K562 (cell line): ENCODE results near the gene GLDN. TPM values are rescaled to one million over a fixed set of nuclear protein-coding genes. Genes with fewer than 3 reads are reported as not detected.

Source experiments
- ATAC-seq: fragments of 200-7000 bp; cut with Tn5 transposase; 3 replicates; pipeline ENCODE4 v1.9.1; 2020; ENCODE audit warnings: moderate library complexity
- BruUV-seq: library from RNA; stranded (reverse); fragments of 400-500 nt; replicated peaks from 2 replicates; lab custom pipeline; 2021; lab: Mats Ljungman, UMichigan
- CTCF ChIA-PET: fragments of 300-600 bp; formaldehyde crosslinking; extraction: SDS; loops from one replicate; lab custom pipeline; 2021; ENCODE audit warnings: low intra/inter-chr PET ratio; lab: Yijun Ruan, JAX
- POLR2A ChIA-PET: fragments of 300-600, 350-650 bp; sonication (Branson Sonifier 250); formaldehyde crosslinking; extraction: SDS; loops from one replicate; lab custom pipeline; 2021; ENCODE audit warnings: antibody characterized with exemption, inconsistent platforms; lab: Yijun Ruan, JAX
- DNase-seq, 4 experiments: peaks; one replicate each; pipeline versions ENCODE4 v3.0.0 to v3.0.0-alpha.2; 2011 to 2018; ENCODE audit warnings: low spot score in 3 of 4, mixed read lengths in 3 of 4; ENCODE audit errors: extremely low read depth in 1 of 4
- FAIRE-seq: peaks from 2 replicates; lab custom pipeline; 2011; peaks lifted over from hg19 to GRCh38; lab: Jason Lieb, UNC
- H2AFZ ChIP-seq: 2 replicates; pipeline ENCODE4 v1.6.0; 2011; ENCODE audit warnings: low read depth, low read length, control low read depth, inconsistent platforms
- H3K27ac ChIP-seq: fragments of 200-600 bp; 3 replicates; pipeline ENCODE4 v1.8.0; 2011; ENCODE audit warnings: low read depth, mild to moderate bottlenecking, control low read depth, inconsistent platforms, low read length, moderate library complexity, mixed read lengths; ENCODE audit errors: extremely low read depth
- H3K27me3 ChIP-seq, 2 experiments: fragments of 300-600 bp in 1 of 2; 2 replicates in 1 of 2; 3 replicates in 1 of 2; pipeline versions ENCODE4 v1.6.0 to v1.8.0; 2011; ENCODE audit warnings: inconsistent platforms in 2 of 2, low read length in 2 of 2, mild to moderate bottlenecking in 1 of 2, mixed read lengths in 1 of 2, moderate library complexity in 1 of 2; ENCODE audit not compliant: control insufficient read depth in 2 of 2, insufficient read depth in 2 of 2
- H3K36me3 ChIP-seq: fragments of 300-600 bp; 3 replicates; pipeline ENCODE4 v1.8.0; 2011; ENCODE audit warnings: mild to moderate bottlenecking, low read length, inconsistent platforms; ENCODE audit not compliant: control insufficient read depth, insufficient read depth
- H3K4me1 ChIP-seq, 2 experiments: fragments of 200-600 bp in 1 of 2; replicated peaks in 1 of 2; 2 replicates in 1 of 2; 3 replicates in 1 of 2; pipeline versions ENCODE4 v1.5.1 to v1.8.0; 2011; ENCODE audit warnings: inconsistent platforms in 2 of 2, low read length in 2 of 2, mild to moderate bottlenecking in 1 of 2, mixed read lengths in 1 of 2, moderate library complexity in 1 of 2; ENCODE audit not compliant: control insufficient read depth in 2 of 2, insufficient read depth in 2 of 2
- H3K4me2 ChIP-seq: 2 replicates; pipeline ENCODE4 v1.6.1; 2011; ENCODE audit warnings: low read length, control low read depth, inconsistent platforms, mixed read lengths; ENCODE audit not compliant: insufficient read depth
- H3K4me3 ChIP-seq: fragments of 200-600 bp; sonication (generic), shearing (Covaris generic); 2 replicates; pipeline ENCODE4 v1.5.1; 2016; ENCODE audit warnings: control low read depth, inconsistent platforms
- H3K79me2 ChIP-seq: fragments of 200-600 bp; 3 replicates; pipeline ENCODE4 v1.8.0; 2011; ENCODE audit warnings: low read length, inconsistent platforms; ENCODE audit not compliant: control insufficient read depth, insufficient read depth
- H3K9ac ChIP-seq, 2 experiments: 2 replicates each; pipeline versions ENCODE4 v1.6.0 to v1.6.1; 2011; ENCODE audit warnings: low read depth in 2 of 2, low read length in 2 of 2, control low read depth in 1 of 2, inconsistent platforms in 1 of 2, mild to moderate bottlenecking in 1 of 2, mixed read lengths in 1 of 2; ENCODE audit not compliant: insufficient read depth in 1 of 2
- H3K9me1 ChIP-seq: one replicate; pipeline ENCODE4 v1.6.0; 2011; ENCODE audit warnings: inconsistent platforms, mild to moderate bottlenecking, low read length, moderate library complexity; ENCODE audit not compliant: control insufficient read depth, insufficient read depth
- H3K9me3 ChIP-seq: replicated peaks from 2 replicates; pipeline ENCODE4 v1.5.1; 2011; ENCODE audit warnings: low read depth, low read length, inconsistent platforms; ENCODE audit not compliant: control insufficient read depth, insufficient read depth
- H4K20me1 ChIP-seq: replicated peaks from 2 replicates; pipeline ENCODE4 v1.6.1; 2011; ENCODE audit warnings: low read length, inconsistent platforms, mixed read lengths; ENCODE audit not compliant: control insufficient read depth, insufficient read depth
- ARID2 ChIP-seq: fragments of 450-650 bp; IDR thresholded peaks from 2 replicates; pipeline ENCODE4 v1.6.1; 2017; ENCODE audit warnings: antibody characterized with exemption, mild to moderate bottlenecking
- NR1H2 ChIP-seq: sonication (generic); formaldehyde crosslinking; IDR thresholded peaks from 2 replicates; pipeline ENCODE4 v1.4.0; 2020; ENCODE audit warnings: mild to moderate bottlenecking, missing genetic modification reagents
- PML ChIP-seq: IDR thresholded peaks from 2 replicates; pipeline ENCODE4 v1.6.1; 2012; ENCODE audit warnings: low read length, inconsistent platforms
- ZNF24 ChIP-seq: fragments of 450-650 bp; IDR thresholded peaks from 2 replicates; pipeline ENCODE4 v1.6.1; 2016
- ZNF263 ChIP-seq: sonication (generic); formaldehyde crosslinking; IDR thresholded peaks from 2 replicates; pipeline ENCODE4 v1.8.0; 2022; ENCODE audit warnings: mild to moderate bottlenecking, missing genetic modification reagents, borderline replicate concordance
- WGBS: fragments of 100-300 bp; shearing (Covaris generic); methylation state at CpG from one replicate; pipeline ENCODE4 v1.1.6; 2016; ENCODE audit warnings: low coverage, mixed read lengths; ENCODE audit not compliant: insufficient coverage; ENCODE audit errors: missing lambda C conversion rate; 5-methylcytosine and 5-hydroxymethylcytosine counted together
- in situ Hi-C: fragments of 300-500 bp; cut with MboI; formaldehyde crosslinking; loops from 4 replicates; pipeline ENCODE4 v1.15.0; 2018; ENCODE audit warnings: inconsistent platforms, mixed read lengths
- intact Hi-C: fragments of 100-400 bp; cut with micrococcal nuclease; formaldehyde crosslinking; loops from 2 replicates; pipeline ENCODE4 v1.14.2; 2022
- polyA plus RNA-seq, 8 experiments: library from polyadenylated mRNA; depleted of rRNA in 4 of 8; stranded (reverse) in 5 of 8; unstranded in 3 of 8; fragments of >200 nt; fragmentation: Nextera tagmentation in 2 of 8; fragmentation: Illumina TruSeq in 1 of 8; extraction: Ambion mirVana in 2 of 8; extraction: Trizol in 1 of 8; gene quantifications; 2 replicates each; pipeline versions ENCODE4 v1.2.1 to v1.2.3, GENCODE V29; 2011 to 2014; ENCODE audit warnings: inconsistent platforms in 1 of 8, missing spikeins in 1 of 8
- total RNA-seq, 7 experiments: library from RNA; depleted of rRNA in 6 of 7; stranded (reverse); fragments of >200 nt in 6 of 7; fragmentation: Illumina TruSeq in 2 of 7; extraction: Trizol in 2 of 7; gene quantifications; 2 replicates each; pipeline versions ENCODE4 v1.2.1 to v1.2.3, GENCODE V29; 2011 to 2021; ENCODE audit warnings: low replicate concordance in 1 of 7

Gene GLDN
- total and polyA plus RNA-seq, 9 of the 15 experiments (the other 6 are each of a cell fraction or from before 2014, with no cell fraction given), result 0.05 to 0.33 (median 0.18) TPM

DNA sequence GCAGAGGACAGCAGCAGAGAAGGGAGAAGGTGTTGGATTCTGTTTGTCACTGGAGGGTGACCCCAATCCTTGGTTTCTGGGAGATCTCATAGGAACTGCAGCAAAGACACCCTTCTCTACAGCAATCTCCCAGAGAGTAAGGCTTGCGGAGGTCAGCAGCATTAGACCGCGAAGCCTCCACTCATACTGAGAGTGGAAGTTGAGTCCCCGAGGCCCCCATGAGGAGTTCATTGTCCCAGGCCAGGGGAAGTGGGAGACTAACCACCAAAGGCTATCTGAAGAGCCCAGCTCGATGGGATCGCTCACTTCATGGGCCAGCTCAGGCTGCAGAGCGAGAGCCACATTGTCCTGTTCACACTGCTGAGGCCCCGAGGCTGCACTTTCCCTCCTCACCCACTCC, 44.6 kb downstream of the GLDN start (continued):
- no peak for TF ChIP-seq ARID2
- no peak for TF ChIP-seq PML
- TF ChIP-seq, all 486 proteins: peak for 0

DNA sequence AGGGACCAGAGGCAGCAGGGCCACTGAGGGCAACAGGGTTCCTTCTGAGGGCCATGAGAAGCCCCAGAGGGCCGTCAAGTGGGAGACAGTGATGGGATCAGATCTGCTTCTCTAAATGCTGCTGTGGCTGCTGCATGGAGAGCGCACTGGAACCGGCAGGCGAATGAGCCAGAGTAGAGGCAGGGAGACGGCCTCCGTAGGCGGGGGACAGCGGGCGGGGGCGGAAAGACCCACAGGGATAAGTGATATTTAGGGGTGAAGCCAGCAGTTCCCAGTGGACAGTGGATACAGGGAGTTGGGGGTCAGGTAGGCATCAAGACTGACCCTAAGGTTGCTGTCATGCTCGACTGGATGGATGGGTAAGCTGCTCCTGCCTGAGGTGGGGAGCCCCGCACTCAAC, 45.0 kb downstream of the GLDN start:
- ATAC-seq, result no peak
- Histone ChIP-seq H3K27ac (no peak overlapping the region), H3K4me2 (no peak overlapping the region), H3K4me1 (no peaks in the 10 kb centered on the region; a peak in 1 of 5 replicates), H3K4me3 (no peak overlapping the region), H3K9me3 (no peaks in the 10 kb centered on the region), H3K9ac (no peak overlapping the region), H3K9me1 (no peaks in the 10 kb centered on the region), H3K27me3 (peaks cover 16 to 44% of the 10 kb centered on the region in 2 experiments; a peak in 4 of 5 replicates), H3K79me2 (no peaks in the 10 kb centered on the region), H4K20me1 (no peaks in the 10 kb centered on the region), H2AFZ (no peak overlapping the region), H3K36me3 (no peaks in the 10 kb centered on the region)
- ChIA-PET POLR2A (interaction anchor here (0.6 kb wide), 1 partner anchor 831 kb away, joined by 3 read pairs; no protein-coding TSS in a partner anchor), CTCF (no interaction called here)
- DNase-seq, result no peak
- no peak for FAIRE-seq
- in situ Hi-C loops (loop anchor here (5.0 kb wide), 1 partner anchor 224 kb away; no protein-coding TSS in a partner anchor), intact Hi-C loops (no loop called here)
- no TSS peak for BruUV-seq
- TF ChIP-seq NR1H2 (CRISPR knock-in tag), result no peak
- no peak for TF ChIP-seq ZNF263
- TF ChIP-seq ZNF24, result no peak
- 7% methylated on average over 12 of the region's 12 CpGs for WGBS
